Astrocyte (in vitro differentiated cells and primary cell): ENCODE results near the gene TPT1. TPM values are rescaled to one million over a fixed set of nuclear protein-coding genes. Genes with fewer than 3 reads are reported as not detected.
A peak's percentile ranks its signal among the peaks of the same experiment; 100 is the strongest.

Source experiments
- DNase-seq: peaks from one replicate; pipeline ENCODE4 v3.0.0-alpha.2; 2010; ENCODE audit warnings: low read depth
- FAIRE-seq: peaks from 2 replicates; lab custom pipeline; 2011; peaks lifted over from hg19 to GRCh38; lab: Jason Lieb, UNC
- H2AFZ ChIP-seq: 2 replicates; pipeline ENCODE4 v1.6.0; 2012; ENCODE audit warnings: low read depth, low read length, inconsistent platforms
- H3K27ac ChIP-seq: 2 replicates; pipeline ENCODE4 v1.5.1; 2011; ENCODE audit warnings: low read depth, low read length, inconsistent platforms
- H3K27me3 ChIP-seq: 2 replicates; pipeline ENCODE4 v1.6.0; 2011; ENCODE audit warnings: low read length, inconsistent platforms; ENCODE audit not compliant: insufficient read depth
- H3K36me3 ChIP-seq: 2 replicates; pipeline ENCODE4 v1.5.1; 2011; ENCODE audit warnings: low read length, inconsistent platforms; ENCODE audit not compliant: insufficient read depth
- H3K4me1 ChIP-seq: 2 replicates; pipeline ENCODE4 v1.5.1; 2011; ENCODE audit warnings: low read length, inconsistent platforms; ENCODE audit not compliant: insufficient read depth
- H3K4me2 ChIP-seq: 2 replicates; pipeline ENCODE4 v1.6.0; 2012; ENCODE audit warnings: low read length, inconsistent platforms
- H3K4me3 ChIP-seq: 2 replicates; pipeline ENCODE4 v1.5.1; 2011; ENCODE audit warnings: low read depth, mild to moderate bottlenecking, low read length, inconsistent platforms; ENCODE audit not compliant: insufficient read depth
- H3K79me2 ChIP-seq: 2 replicates; pipeline ENCODE4 v1.6.0; 2012; ENCODE audit warnings: mild to moderate bottlenecking, low read length, inconsistent platforms; ENCODE audit not compliant: insufficient read depth
- H3K9ac ChIP-seq: 2 replicates; pipeline ENCODE4 v1.6.0; 2012; ENCODE audit warnings: mild to moderate bottlenecking, low read length, inconsistent platforms
- H3K9me3 ChIP-seq: 2 replicates; pipeline ENCODE4 v1.5.1; 2012; ENCODE audit warnings: low read depth, mild to moderate bottlenecking, low read length, inconsistent platforms; ENCODE audit not compliant: insufficient read depth
- H4K20me1 ChIP-seq: 2 replicates; pipeline ENCODE4 v1.6.0; 2012; ENCODE audit warnings: low read length, inconsistent platforms; ENCODE audit not compliant: insufficient read depth
- H3K27ac Mint-ChIP-seq: one replicate; pipeline ENCODE4 v1.8.0; 2021; ENCODE audit warnings: mild to moderate bottlenecking, mixed read lengths; ENCODE audit not compliant: unreplicated experiment
- H3K27me3 Mint-ChIP-seq: one replicate; pipeline ENCODE4 v1.8.0; 2021; ENCODE audit warnings: low read depth, mixed read lengths; ENCODE audit not compliant: unreplicated experiment
- H3K36me3 Mint-ChIP-seq: one replicate; pipeline ENCODE4 v1.8.0; 2021; ENCODE audit warnings: low read depth, mixed read lengths; ENCODE audit not compliant: unreplicated experiment
- H3K4me1 Mint-ChIP-seq: one replicate; pipeline ENCODE4 v1.8.0; 2021; ENCODE audit warnings: low read depth, mixed read lengths; ENCODE audit not compliant: unreplicated experiment
- H3K4me3 Mint-ChIP-seq: one replicate; pipeline ENCODE4 v1.8.0; 2021; ENCODE audit warnings: mild to moderate bottlenecking, moderate library complexity, mixed read lengths; ENCODE audit not compliant: unreplicated experiment
- H3K9me3 Mint-ChIP-seq: one replicate; pipeline ENCODE4 v1.8.0; 2021; ENCODE audit warnings: mild to moderate bottlenecking, mixed read lengths; ENCODE audit not compliant: unreplicated experiment
- CTCF ChIP-seq: IDR thresholded peaks from 2 replicates; pipeline ENCODE4 v1.5.1; 2011; ENCODE audit warnings: low read depth, mild to moderate bottlenecking, inconsistent platforms, low read length, moderate library complexity; ENCODE audit not compliant: insufficient read depth
- EZH2 ChIP-seq: IDR thresholded peaks from 2 replicates; pipeline ENCODE4 v1.6.1; 2012; ENCODE audit warnings: mild to moderate bottlenecking, low read length, inconsistent platforms; ENCODE audit not compliant: insufficient read depth
- total RNA-seq: library from RNA; stranded (reverse); gene quantifications from 2 replicates; pipeline ENCODE4 v1.2.1, GENCODE V29; 2021

The TPT1 gene
- total RNA-seq, 1 donor from 2014 or later = 2,540 TPM

DNA sequence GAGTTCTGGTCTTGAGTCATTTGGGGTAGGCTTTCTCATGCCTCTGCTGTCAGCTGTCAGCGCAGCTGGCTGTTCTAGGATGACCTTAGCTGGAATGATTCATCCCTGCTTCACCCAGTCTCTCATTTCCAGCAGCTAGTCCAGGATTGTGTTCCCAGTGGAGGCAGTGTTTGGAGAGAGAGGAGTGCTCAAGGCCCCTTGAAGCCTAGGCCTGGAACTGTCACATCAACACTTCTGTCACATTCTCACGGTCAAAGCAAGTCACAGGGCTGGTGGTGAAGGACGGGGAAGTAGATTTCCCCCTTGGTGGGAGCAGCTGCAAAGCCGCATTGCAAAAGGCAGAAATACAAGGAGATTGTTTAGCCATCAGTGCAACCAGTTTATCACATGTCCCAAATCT, 15.2 kb downstream of the TPT1 start:
- TF ChIP-seq EZH2 = no peak
- no peak for TF ChIP-seq CTCF
- DNase-seq = peak; percentile 88
- Histone ChIP-seq H3K9me3 (no peaks in the 10 kb centered on the region), H3K27ac (peak overlapping the region; percentile 78), H3K27me3 (no peaks in the 10 kb centered on the region), H2AFZ (no peak overlapping the region), H3K9ac (peak overlapping the region; percentile 45), H4K20me1 (no peaks in the 10 kb centered on the region), H3K4me1 (peaks cover 26% of the 10 kb centered on the region), H3K4me3 (no peak overlapping the region), H3K79me2 (no peaks in the 10 kb centered on the region), H3K4me2 (peak overlapping the region; percentile 38), H3K36me3 (no peaks in the 10 kb centered on the region)
- H3K27me3 Mint-ChIP-seq = no peaks in the 10 kb centered on the region
- FAIRE-seq = peak; percentile 85
- no peaks in the 10 kb centered on the region for H3K9me3 Mint-ChIP-seq
- no peak overlapping the region for H3K4me3 Mint-ChIP-seq
- no peaks in the 10 kb centered on the region for H3K36me3 Mint-ChIP-seq
- peaks cover 27% of the 10 kb centered on the region for H3K4me1 Mint-ChIP-seq
- peak overlapping the region; percentile 98 for H3K27ac Mint-ChIP-seq

- H3K4me1 ChIP-seq = peaks cover 13% of the 10 kb centered on the region
- Mint-ChIP-seq H3K4me1 (peaks cover 14% of the 10 kb centered on the region), H3K36me3 (no peaks in the 10 kb centered on the region), H3K27me3 (no peaks in the 10 kb centered on the region), H3K4me3 (no peak overlapping the region), H3K27ac (no peak overlapping the region), H3K9me3 (no peaks in the 10 kb centered on the region)
- no peak for FAIRE-seq
- no peak overlapping the region for H3K27ac ChIP-seq
- H3K36me3 ChIP-seq = no peaks in the 10 kb centered on the region
- TF ChIP-seq EZH2 (no peak), CTCF (no peak)
- no peak overlapping the region for H3K9ac ChIP-seq
- no peak overlapping the region for H2AFZ ChIP-seq
- H4K20me1 ChIP-seq = no peaks in the 10 kb centered on the region
- no peaks in the 10 kb centered on the region for H3K79me2 ChIP-seq
- no peak for DNase-seq
- H3K4me2 ChIP-seq = no peak overlapping the region
- no peaks in the 10 kb centered on the region for H3K9me3 ChIP-seq
- H3K4me3 ChIP-seq = no peak overlapping the region
- H3K27me3 ChIP-seq = no peaks in the 10 kb centered on the region
These were observed 19.9 kb downstream of the TPT1 start for GRCh38 chr13:45320876-45321629.

- Histone ChIP-seq H3K4me3 (no peak overlapping the region), H3K9me3 (no peaks in the 10 kb centered on the region), H3K79me2 (no peaks in the 10 kb centered on the region), H3K4me1 (no peaks in the 10 kb centered on the region), H3K27ac (no peak overlapping the region), H3K36me3 (no peaks in the 10 kb centered on the region), H3K4me2 (no peak overlapping the region), H3K9ac (no peak overlapping the region), H4K20me1 (no peaks in the 10 kb centered on the region), H3K27me3 (no peaks in the 10 kb centered on the region), H2AFZ (no peak overlapping the region)
- H3K27me3 Mint-ChIP-seq = no peaks in the 10 kb centered on the region
- DNase-seq (no peak), FAIRE-seq (no peak)
- H3K4me1 Mint-ChIP-seq = peaks cover 2% of the 10 kb centered on the region
- H3K9me3 Mint-ChIP-seq = no peaks in the 10 kb centered on the region
- TF ChIP-seq CTCF = no peak
- no peak for TF ChIP-seq EZH2
- peak overlapping the region; percentile 7 for H3K27ac Mint-ChIP-seq
- H3K36me3 Mint-ChIP-seq = no peaks in the 10 kb centered on the region
- H3K4me3 Mint-ChIP-seq = no peak overlapping the region
These were observed 24.0 kb downstream of the TPT1 start for GRCh38 chr13:45316996-45317395.
